GOT3 (cell line): Measurements from ENCODE around the gene NRXN3.

ENCODE experiments used
- DNase-seq: peaks from one replicate; lab custom pipeline; 2025; ENCODE audit warnings: mixed read lengths; lab: John Stamatoyannopoulos, UW

NRXN3 gene

DNA sequence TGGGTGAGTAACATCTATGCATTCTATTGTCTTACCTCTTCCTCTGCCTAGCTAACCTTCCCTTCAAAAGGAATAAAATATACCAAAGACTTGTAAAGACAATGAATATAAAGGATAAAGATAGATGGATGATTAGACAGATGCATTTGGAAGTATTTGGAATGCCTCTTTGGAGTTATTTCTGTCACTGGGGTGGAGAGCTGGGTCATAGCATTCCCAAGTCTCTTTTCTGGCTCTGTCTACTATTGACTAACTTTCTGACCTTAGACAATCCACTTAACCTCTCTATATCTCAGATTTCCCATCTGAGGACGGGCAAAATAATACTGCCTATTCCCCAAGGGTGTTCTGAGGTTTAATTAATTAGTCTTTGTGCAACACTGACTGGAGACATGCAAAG, 1523.8 kb downstream of the NRXN3 start:
- DNase-seq, result no peak

DNA sequence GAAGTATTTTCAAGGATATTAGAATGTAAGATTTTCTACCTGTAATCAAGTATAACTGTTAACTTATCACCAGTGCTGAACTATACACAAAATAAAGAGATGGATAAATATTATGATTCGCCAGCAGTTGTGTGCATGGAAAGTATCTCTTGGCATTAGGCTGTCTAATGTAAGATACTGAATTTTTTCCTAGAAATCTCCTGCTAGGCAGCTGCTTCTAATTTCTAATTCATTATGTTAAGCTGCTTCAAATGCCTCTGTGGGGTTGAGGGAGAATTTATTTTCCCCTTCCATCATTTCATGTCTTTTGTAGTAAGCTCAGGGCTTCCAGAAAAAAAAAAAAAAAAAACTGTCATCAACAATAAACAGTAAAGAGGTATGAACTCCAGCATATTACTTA, 1525.1 kb downstream of the NRXN3 start:
- DNase-seq, result no peak

DNA sequence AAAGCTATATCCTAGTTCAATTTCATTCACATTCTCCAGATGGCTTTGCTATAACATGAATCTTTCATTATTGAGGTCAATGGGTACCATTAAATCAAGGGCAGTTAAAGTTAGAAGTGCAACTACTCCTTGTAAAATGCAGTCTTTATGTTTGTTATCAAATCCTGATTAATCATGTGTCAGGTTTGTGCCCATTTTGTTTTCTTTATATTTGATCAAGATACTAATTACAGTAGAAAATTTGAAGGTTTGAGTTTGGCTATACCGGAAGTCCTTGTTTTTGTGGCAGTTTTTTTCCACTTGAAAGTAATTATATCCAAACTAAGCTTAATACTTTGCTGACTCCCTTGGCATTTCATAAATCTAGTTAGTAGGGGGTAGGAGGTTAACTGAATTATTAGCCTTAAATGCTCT, 1528.1 kb downstream of the NRXN3 start:
- no peak for DNase-seq

DNA sequence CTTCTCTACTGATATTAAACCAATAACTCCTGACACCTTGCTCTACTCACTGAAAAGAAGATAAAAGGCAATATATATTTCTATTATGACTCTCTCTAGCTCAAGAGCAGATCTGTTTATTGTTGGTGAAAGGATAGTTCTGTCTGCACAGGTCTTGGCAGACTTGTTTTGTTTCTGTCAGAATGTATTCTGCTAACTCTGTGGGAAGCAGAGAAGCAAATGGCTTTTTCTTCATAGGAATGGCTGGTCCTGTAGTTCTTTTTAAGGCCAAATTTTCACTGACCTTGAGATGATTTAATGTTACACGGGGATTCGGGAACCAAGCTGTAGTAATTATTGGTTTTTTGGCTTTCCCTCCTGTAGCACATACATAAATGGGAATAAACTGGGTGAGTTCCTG, 1529.0 kb downstream of the NRXN3 start:
- DNase-seq, result no peak

DNA sequence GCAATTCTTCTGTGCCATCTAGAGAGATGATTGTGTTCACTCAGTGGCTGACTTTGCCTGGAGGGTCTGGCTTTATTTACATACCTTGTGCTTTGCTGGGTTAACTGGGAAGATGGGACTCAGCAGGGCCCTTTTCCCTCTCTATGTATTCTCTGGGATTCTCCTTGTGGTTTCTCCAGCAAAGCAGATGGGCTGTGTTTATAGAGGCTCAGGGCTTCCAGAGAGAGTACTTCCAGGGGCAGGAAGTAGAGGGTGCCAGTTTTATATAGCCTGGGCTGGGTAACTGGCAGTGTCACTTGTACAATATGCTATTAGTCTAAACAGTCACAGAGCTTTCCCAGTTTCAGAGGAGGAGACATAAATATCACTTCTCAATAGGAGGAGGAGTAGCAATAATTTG, 1531.2 kb downstream of the NRXN3 start:
- no peak for DNase-seq

DNA sequence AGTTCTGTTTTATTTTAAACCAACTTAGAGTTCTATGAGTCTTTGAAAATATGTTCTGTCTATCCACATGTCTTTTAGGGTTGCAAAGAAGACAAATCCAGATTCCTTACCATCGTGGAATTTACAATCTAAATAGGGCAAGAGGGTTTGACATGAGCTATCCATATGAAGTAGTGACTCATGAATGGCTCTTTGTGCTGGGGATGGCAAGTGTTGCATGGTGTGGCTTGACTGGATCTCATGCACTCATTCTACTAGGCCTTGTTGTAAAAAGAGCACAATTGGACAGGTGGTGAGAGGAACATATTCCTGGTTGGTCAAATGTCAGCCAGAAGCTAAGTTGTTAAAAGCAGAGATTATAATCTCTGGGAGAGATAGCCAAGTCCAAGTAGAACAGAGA, 1532.0 kb downstream of the NRXN3 start:
- no peak for DNase-seq

DNA sequence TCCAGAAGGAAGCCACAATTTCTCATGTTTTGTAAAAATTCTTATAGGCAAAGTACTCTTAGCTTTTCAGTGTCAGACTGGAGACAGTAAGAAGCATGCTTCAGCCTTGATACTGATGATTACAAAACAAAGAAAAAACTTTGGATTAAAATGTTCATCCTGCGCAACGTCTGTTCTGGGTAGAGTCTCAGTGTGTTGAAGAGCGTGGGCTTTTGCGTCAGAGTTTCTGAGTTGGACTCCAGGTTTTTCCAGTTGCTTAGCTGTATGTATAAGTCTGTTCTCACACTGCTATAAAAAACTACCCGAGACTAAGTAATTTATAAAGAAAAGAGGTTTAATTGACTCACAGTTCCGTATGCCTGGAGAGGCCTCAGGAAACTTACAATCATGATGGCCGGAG, 1533.0 kb downstream of the NRXN3 start:
- no peak for DNase-seq

DNA sequence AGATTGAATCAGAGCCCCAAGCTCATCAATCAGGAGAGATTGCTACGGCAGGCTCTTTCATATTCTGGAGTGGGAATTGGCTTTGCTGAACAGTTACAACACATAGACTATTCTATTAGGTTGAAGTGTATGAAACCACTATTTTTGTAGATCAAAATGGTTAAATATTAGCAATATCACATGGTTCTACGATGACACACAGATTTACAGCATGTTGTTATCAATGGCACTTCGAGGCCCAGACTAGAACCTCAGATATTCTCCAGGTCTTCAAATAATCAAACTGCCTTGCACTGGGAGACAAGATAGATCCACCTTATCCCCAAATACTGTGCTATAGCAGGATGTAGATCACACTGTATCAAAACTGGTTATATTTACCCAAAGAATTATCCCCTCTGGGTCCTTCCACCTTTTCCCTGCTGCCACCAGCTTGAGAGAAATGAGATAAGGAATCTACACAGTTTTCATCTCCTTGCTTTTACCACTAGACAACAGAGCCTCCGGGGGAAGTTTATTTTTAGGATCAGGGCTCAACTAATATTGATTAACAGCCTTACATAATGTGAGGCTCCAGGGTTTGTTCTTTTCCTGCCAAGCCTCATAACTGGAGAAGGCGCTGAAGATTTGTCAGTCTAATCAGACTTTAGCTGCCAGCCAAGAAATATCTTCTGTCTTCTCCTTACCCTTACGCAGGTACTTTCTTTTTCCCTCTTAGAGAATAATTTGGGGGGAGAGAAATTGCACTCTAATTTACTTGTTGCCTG, 1534.1 kb downstream of the NRXN3 start:
- no peak for DNase-seq

DNA sequence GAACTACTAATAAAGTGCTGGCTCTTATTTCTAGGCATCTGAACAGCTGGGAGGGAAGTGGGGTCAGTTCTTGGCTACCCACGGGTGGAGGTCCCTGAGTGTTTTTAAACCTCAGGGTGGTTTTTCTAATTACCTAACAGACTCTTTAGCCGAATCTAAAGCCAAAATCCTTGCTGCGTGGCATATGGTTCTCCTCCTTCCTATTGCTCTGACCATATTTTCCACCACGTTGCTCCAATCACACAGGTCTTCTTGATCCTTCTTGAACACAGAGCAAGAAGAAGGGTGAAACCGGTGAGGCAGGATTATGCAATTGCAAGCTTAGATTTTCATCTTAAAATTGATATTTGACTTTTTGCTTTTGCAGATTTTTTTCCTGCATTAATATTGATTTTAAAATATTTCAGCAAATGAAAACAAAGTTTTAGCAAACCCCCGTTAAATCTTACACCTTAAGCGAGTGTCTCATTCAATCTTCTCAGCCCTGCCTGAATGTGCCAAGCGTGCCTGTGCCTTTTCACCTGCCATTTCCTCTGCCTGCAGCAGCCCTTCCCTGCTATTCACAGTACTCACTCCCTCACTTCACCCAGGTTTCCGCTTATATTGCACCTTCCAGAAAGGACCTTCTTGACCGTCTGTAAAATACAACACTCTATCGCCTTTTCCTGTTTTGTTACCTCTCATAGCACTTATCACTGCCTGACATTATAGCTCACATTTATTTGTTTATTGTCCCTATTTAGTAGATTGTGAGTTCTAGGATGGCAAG, 1535.1 kb downstream of the NRXN3 start:
- no peak for DNase-seq

DNA sequence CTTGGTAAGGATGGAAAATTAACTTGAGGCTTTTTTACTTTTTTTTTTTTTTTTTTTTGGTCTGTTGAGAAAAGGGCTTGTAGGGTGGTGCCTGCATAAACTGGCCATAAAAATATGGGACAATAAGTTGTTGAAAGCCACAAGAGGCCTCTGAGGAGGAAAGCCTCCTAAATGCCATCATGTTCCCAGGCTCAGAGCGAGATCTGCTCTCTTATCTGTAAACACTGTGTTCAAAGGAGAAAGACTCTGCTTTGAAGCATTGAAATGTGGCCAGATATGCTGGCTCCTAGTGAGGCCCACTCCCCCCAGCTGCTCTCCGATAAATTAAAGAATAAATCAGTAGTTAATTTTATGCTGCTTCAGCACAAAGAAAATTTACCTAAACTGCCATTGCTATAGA, 1536.2 kb downstream of the NRXN3 start:
- DNase-seq, result no peak

DNA sequence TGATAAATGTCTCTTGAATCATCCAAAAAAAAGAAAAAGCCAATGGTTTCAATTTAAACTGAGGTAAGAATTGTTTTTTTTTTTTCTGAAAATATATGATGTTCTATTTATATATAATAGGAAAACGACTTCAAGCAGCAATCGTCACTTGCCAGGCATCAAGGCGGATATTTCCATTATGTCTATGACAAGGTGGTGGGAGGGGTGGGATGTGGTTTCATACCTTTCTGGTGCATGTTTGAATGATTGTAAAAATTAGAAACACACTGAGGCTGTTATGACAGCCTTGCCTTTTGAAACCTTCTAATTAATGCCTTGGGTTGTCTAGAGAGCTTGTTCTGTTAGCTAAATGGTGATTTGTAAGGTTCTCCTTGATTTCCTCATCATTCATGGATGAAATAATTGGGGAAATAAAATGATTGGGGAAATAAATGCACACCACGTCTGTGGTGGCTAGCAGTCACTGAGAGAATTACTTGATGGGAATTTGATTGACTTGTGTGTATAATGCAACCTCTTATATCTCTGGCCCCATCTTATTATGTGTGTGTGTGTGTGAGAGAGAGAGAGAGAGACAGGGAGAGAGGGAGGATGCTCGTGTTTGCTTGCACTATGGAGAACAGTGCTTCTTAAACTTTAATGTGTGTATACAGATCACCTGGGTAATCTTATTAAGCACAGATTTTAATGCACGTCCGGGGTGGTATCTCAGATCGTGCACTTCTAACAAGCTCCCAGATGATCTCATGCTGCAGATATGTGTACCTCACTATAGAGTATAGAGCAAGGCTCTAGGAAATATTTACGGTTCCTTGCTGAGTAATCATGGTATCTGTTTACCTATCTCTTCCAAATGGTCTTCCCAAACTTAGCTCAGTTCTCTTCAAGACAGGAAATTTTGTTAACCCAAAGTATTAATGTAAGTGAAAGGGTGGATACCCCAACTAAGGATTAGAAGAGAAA, 1538.5 kb downstream of the NRXN3 start:
- no peak for DNase-seq

DNA sequence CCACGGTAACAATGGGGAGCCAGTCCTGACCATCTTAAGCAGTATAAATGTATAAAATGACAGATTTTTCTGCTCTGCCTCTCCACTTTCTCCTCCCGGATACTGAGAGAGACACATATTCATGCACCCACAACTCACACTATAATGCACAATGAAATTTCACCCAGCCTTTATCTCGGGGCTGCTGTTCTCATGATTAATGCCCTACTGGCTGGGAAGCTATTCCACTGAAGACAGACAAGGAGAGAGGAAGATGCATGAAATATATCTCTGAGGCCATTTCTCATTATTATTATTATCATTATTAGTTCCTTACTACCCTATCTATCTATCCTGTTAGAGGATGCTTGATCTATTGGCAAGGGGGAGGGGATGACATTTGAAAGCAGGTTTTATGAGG, 1539.4 kb downstream of the NRXN3 start:
- no peak for DNase-seq

DNA sequence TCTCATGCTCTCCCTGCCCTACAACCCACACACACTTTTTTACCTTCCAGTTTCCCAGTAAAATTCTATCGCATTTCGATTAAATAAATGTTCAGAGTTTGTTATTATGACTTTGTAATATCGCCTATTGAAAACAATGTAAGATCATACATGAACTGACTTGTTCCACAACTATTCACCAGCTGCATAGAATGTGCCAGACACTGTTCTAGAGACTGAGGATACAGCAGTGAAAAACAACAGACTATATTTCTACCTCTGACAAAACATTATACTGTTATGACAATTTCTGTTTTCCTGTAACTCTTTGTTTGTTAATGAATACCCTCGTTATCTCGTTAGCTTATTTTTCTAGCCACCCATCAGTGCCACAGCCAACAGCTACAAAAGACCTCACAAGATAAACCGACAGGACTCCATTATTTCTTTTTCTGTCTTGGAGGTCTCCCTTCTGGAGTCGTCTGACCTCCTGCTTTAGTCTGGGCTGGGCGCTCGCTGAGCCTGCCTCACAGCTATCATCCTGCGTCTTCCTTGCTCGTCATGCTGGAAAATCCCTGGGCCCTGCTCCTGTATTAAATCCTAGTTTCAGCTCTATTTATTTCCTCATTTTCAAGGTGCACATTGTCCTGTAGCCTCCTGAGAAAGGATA, 1542.3 kb downstream of the NRXN3 start:
- no peak for DNase-seq

DNA sequence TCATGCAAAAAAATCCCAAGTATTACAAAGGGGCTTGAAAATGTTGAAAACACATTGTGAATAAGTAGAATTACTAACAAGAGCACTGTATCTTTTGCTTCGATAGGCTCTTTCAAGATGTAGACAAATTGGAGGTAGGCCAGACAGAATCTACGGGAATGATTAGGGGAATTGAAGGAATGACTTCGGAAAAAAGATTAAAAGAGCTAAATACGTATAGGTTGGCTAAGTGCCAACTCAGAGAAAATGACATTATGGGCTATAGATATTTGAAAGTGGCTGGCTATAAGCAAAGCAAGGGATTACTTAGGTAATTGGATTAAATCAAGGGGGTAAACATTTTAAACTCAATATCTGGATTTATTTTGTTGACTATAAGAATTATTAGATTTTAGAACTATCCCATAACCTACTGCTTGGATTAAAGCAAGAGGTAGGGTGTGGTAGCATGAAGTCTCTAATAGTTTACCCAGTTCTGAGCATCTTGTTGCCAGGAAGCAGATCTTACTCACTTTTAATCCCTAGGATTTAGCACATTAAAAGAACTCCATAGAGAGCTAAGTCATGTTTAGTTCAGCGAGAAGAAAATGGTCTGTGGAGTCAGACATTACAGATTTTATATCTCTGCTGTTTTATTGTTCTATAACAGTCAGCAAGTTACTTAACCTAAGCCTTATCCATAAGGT, 1551.4 kb downstream of the NRXN3 start:
- no peak for DNase-seq

DNA sequence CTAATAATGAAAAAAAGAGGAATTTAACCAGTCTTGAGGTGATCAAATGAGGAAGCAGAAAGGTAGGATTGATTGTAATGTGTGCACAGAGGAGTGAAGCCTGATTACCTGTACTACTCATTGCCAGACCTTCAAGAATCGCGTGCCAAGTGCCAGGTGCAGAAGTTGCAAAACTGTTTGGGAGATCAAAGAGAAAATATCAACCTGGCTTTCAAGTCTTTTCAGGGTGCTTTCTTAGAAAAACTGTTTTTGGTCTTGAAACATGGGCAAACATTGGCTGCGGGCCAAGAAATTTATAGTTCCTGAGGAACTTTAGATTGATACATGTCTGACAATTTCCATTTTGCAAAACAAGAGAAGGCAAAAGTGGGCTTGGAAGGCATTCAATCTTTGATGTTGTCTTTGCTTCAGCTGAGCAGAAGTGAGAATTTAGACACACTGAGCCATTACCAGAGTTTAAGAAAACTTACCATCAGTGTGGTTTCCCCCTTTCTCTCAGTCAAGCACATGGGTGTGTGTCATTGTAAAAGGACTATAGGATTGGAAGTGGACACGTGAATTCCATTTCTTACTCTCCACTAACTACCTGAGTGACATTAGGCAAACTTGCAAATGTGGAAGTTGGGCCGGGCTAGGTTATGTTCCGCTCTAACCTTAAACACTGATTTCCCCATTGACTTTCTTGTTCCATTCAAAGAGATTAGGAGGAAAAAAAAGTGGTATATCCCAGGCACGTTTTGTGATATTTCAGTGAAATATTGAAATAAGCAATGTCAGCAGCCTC, 1555.0 kb downstream of the NRXN3 start:
- DNase-seq, result no peak

DNA sequence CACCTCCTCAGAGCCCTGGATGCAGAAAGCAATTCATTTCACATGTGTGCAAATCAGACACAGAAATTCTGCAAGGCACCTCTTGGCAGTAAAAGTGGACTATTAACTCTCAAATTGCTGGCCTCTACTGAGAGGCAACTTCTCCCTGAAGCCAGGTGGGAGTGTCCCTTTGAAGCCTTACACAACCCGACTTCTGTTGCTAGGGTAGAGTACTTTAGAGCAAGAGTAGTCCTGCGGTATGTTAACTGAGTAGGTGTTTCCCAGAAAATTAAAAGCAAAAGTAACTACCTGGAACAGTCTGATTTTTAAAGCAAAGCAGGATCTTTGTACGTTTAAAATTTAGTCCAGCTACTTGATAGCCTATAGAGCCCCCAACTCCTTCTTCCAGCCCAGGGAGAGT, 1557.7 kb downstream of the NRXN3 start:
- DNase-seq, result no peak

DNA sequence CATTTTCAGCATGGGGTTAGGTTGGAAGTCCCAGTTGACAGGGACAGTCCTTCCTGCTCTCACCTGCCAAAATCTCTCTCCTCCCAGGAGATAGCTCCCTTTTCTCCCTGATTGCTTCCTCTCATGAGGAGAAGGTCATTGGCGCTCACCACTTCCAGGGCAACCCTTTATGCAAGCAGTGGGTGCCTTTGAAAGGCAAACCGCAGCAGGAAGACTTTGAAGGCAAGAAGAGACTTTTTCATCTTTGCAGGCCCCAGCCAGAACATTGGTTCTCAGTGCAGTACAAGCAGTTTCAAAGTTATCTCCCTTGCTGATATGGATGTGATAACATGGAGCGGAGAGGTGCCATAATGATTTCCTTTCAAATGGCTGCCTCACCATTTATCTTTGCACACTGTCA, 1558.2 kb downstream of the NRXN3 start:
- no peak for DNase-seq

DNA sequence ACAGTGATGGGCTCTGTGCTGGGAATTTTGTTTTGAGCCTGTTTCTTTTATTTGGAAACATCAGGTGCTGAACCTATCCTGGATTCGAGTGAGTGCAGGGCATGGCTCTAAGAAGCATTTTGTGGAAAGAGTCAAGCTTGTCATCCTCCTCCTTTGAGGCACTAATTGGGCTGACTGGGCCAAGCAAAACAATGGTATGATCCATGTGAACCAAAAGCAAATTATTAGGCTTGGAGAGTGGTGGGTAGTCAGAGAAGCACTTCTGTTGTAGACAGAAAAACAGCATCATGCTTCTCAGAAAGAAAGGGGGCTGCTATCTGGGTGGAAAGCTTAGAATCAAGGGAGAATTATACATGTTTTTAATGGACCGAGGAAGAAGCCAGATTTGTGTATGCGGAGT, 1559.6 kb downstream of the NRXN3 start:
- DNase-seq, result no peak

DNA sequence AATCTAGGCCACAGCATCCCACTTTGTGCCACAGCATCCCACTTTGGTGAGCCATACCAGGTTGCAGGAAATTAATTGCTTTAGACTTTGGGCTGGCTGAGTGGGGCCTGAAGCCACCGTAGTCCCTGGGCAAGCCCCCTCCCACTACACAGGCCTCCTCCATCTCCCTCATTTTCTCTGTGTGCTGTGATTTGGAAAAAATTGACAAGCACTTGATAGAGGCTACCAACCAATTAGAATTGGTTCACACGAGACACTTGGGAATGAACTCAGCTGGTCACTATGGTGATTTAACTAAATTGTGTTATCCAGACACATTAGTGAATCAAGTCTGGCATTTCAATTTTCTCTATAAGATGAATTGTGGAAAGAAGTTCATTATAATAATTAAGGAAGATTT, 1560.0 kb downstream of the NRXN3 start:
- DNase-seq, result no peak

DNA sequence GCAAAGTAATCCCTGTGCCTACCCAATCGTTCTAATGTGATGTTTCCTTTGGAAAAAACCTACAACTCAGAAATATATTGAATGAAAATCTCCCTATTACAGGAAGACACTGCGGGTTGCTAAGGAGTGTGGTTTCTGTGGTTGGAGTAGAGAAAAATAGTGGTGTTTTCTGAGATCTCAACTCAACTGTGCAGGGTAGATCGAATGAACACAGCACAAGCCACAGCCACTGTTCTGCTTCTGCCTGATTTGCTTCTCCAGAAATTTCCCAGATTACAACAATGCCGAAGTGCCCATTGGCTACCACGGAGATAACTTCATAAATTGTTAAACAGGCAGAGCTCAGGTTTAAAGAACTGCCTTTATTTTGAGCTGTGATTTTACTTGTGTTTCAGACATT, 1560.8 kb downstream of the NRXN3 start:
- no peak for DNase-seq
